ENCODE measurements around the gene KBTBD8. TPM values are rescaled to one million over a fixed set of nuclear protein-coding genes. Genes with fewer than 3 reads are reported as not detected.

Gene KBTBD8
- total RNA-seq, 2 donors from 2014 or later = 6.3 to 7.9 TPM

- DNase-seq (no peak), ATAC-seq (no peak)
- intact Hi-C loops (cut with DNase I) = no loop called here
Observed at GRCh38 chr3:67028001-67028784, 30.1 kb downstream of the KBTBD8 start.

GRCh38 chr3:67030785-67031740, 33.0 kb downstream of the KBTBD8 start:
- intact Hi-C loops (cut with DNase I) = no loop called here
- DNase-seq (no peak), ATAC-seq (no peak)

- no peak for ATAC-seq
- DNase-seq = no peak
- intact Hi-C loops (cut with DNase I) = no loop called here
Observed at GRCh38 chr3:67031986-67032385, 33.9 kb downstream of the KBTBD8 start.

GRCh38 chr3:67033079-67033478, 35.0 kb downstream of the KBTBD8 start:
- intact Hi-C loops (cut with DNase I) = no loop called here
- DNase-seq (no peak), ATAC-seq (no peak)

GRCh38 chr3:67034371-67034770, 36.3 kb downstream of the KBTBD8 start:
- no peak for ATAC-seq
- DNase-seq = no peak
- intact Hi-C loops (cut with DNase I) = no loop called here

- intact Hi-C loops (cut with DNase I) = loop anchor here (5.0 kb wide), 2 partner anchors 50 to 65 kb away; no protein-coding TSS in a partner anchor
- DNase-seq (no peak), ATAC-seq (peak; percentile 39 to 57)
Observed at GRCh38 chr3:67037615-67038014, 39.5 kb downstream of the KBTBD8 start.

GRCh38 chr3:67044295-67044694, 46.2 kb downstream of the KBTBD8 start:
- ATAC-seq = no peak
- no peak for DNase-seq
- intact Hi-C loops (cut with DNase I) = no loop called here

GRCh38 chr3:67044955-67045354, 46.8 kb downstream of the KBTBD8 start:
- intact Hi-C loops (cut with DNase I) = no loop called here
- no peak for DNase-seq
- peak in 1 of 2 donors; percentile 57 for ATAC-seq

- no peak for DNase-seq
- intact Hi-C loops (cut with DNase I) = no loop called here
Observed at GRCh38 chr3:67045711-67046465, 47.8 kb downstream of the KBTBD8 start.

GRCh38 chr3:67047051-67047450, 48.9 kb downstream of the KBTBD8 start:
- no peak for DNase-seq
- intact Hi-C loops (cut with DNase I) = no loop called here
- ATAC-seq = no peak

More at GRCh38 chr3:67045711-67046465, 47.8 kb downstream of the KBTBD8 start:
- no peak for ATAC-seq

GRCh38 chr3:67048067-67048714, 50.1 kb downstream of the KBTBD8 start:
- ATAC-seq (no peak), DNase-seq (no peak)
- intact Hi-C loops (cut with DNase I) = no loop called here

GRCh38 chr3:67048715-67049074, 50.6 kb downstream of the KBTBD8 start:
- intact Hi-C loops (cut with DNase I) = no loop called here
- no peak for DNase-seq
- no peak for ATAC-seq

GRCh38 chr3:67059443-67059842, 61.3 kb downstream of the KBTBD8 start:
- no peak for ATAC-seq
- no peak for DNase-seq
- intact Hi-C loops (cut with DNase I) = no loop called here
